ENCODE results near the gene ZNF428. TPM values are rescaled to one million over a fixed set of nuclear protein-coding genes. Genes with fewer than 3 reads are reported as not detected.

Gene ZNF428
- total RNA-seq, 1 donor from 2014 or later, result 18.5 TPM

DNA sequence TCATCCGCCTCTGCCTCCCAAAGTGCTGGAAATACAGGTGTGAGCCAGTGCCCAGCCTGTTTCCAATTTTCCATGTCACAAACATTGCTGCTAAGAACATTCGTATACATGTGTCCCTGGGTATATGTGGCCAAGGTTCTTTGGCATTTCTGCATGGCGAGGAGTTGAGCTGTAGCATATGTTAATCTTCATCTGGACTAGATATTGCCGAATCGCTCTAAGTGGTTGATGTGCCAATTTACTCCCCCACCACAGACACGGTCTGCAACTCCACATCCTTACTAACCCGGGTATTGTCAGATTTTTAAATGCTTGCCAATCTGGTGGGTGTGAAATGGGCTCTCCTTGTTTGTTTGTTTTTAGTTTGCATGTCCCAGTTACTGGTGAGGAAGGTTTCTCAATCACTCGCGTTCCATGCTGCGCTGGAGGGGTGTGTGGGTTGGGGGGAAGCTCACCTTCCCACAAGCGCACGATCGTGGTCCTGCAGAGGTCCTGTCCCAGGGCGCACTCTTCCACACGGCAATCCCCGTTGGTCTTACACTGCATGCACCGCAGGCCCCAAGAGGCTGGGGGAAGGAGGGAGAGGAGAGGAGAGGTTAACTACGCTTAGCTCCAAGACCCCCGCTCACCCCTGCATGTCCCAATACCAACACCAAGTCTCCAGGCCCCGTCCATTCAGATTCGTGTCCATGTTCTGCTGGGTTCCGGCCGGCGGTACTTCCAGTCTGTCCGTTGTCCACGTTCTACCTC, 47.9 kb upstream of the ZNF428 start:
- H3K36me3 ChIP-seq, result no peaks in the 10 kb centered on the region
- no peaks in the 10 kb centered on the region for H3K9me3 ChIP-seq (ENCODE audit: low read depth)
- Mint-ChIP-seq H3K9me3 (peaks cover 2% of the 10 kb centered on the region), H3K4me1 (peaks cover 31% of the 10 kb centered on the region), H3K27me3 (ENCODE audit: insufficient read depth, low read depth) (peaks cover 27% of the 10 kb centered on the region), H3K36me3 (peaks cover 24% of the 10 kb centered on the region), H3K27ac (peak overlapping the region; percentile 83), H3K4me3 (peak overlapping the region; percentile 86)
- H3F3A ChIP-seq (ENCODE audit: low read depth), result peaks cover 27% of the 10 kb centered on the region
- H4K20me1 ChIP-seq (ENCODE audit: low read depth), result no peaks in the 10 kb centered on the region
- TF ChIP-seq, protein P1, sequence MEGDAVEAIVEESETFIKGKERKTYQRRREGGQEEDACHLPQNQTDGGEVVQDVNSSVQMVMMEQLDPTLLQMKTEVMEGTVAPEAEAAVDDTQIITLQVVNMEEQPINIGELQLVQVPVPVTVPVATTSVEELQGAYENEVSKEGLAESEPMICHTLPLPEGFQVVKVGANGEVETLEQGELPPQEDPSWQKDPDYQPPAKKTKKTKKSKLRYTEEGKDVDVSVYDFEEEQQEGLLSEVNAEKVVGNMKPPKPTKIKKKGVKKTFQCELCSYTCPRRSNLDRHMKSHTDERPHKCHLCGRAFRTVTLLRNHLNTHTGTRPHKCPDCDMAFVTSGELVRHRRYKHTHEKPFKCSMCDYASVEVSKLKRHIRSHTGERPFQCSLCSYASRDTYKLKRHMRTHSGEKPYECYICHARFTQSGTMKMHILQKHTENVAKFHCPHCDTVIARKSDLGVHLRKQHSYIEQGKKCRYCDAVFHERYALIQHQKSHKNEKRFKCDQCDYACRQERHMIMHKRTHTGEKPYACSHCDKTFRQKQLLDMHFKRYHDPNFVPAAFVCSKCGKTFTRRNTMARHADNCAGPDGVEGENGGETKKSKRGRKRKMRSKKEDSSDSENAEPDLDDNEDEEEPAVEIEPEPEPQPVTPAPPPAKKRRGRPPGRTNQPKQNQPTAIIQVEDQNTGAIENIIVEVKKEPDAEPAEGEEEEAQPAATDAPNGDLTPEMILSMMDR (IDR thresholded peaks at IDR 0.05), result no peak
- TF ChIP-seq EZH2 (IDR thresholded peaks at IDR 0.05) (no peak), EZH2phosphoT487 (IDR thresholded peaks at IDR 0.05) (no peak)
- no peaks in the 10 kb centered on the region for H3K79me2 ChIP-seq (ENCODE audit: low read depth)
- H3K9ac ChIP-seq, result peak overlapping the region; percentile 34
- peaks cover 19% of the 10 kb centered on the region for H3K4me1 ChIP-seq
- H2AFZ ChIP-seq (replicated peaks), result peak overlapping the region; percentile 73
- peak; percentile 16 for DNase-seq (ENCODE audit: low spot score)
- peaks cover 33% of the 10 kb centered on the region for H3K27me3 ChIP-seq
- no peak overlapping the region for H3K27ac ChIP-seq
- peak overlapping the region; percentile 60 for H3K4me3 ChIP-seq
- peak overlapping the region; percentile 82 for H3K4me2 ChIP-seq

GRCh38 chr19:43664018-43664417, 44.6 kb upstream of the ZNF428 start:
- H2AFZ ChIP-seq (replicated peaks), result no peak overlapping the region
- Mint-ChIP-seq H3K27me3 (ENCODE audit: insufficient read depth, low read depth) (peaks cover 10% of the 10 kb centered on the region), H3K27ac (no peak overlapping the region), H3K9me3 (peaks cover 2% of the 10 kb centered on the region), H3K36me3 (peaks cover 41% of the 10 kb centered on the region), H3K4me3 (no peak overlapping the region), H3K4me1 (peaks cover 17% of the 10 kb centered on the region)
- H3K79me2 ChIP-seq (ENCODE audit: low read depth), result no peaks in the 10 kb centered on the region
- H3K27me3 ChIP-seq, result peaks cover 9% of the 10 kb centered on the region
- no peaks in the 10 kb centered on the region for H3K9me3 ChIP-seq (ENCODE audit: low read depth)
- H3K9ac ChIP-seq, result no peak overlapping the region
- no peaks in the 10 kb centered on the region for H4K20me1 ChIP-seq (ENCODE audit: low read depth)
- peaks cover 6% of the 10 kb centered on the region for H3K4me1 ChIP-seq
- H3K4me2 ChIP-seq, result no peak overlapping the region
- peaks cover 12% of the 10 kb centered on the region for H3F3A ChIP-seq (ENCODE audit: low read depth)
- DNase-seq (ENCODE audit: low spot score), result no peak
- no peak overlapping the region for H3K4me3 ChIP-seq
- TF ChIP-seq, protein P1 (IDR thresholded peaks at IDR 0.05), result no peak
- TF ChIP-seq EZH2 (IDR thresholded peaks at IDR 0.05) (no peak), EZH2phosphoT487 (IDR thresholded peaks at IDR 0.05) (no peak)
- no peak overlapping the region for H3K27ac ChIP-seq
- no peaks in the 10 kb centered on the region for H3K36me3 ChIP-seq

DNA sequence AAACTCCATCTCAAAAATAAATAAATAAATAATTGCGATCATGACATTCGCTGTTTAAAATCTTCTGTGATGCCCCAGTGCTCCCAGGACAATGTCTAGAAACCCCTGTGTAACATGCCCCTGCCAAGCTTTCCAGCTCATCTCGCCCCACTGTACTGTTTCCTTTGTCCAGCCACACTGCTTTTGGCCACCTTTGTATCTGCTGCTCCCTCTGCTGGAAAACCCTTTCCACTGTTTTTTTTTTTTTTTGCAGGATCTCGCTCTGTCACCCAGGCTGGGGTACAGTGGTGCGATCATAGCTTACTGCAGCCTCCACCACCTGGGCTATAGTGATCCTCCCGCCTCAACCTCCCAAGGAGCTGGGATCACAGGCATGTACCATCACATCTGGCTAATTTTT, 43.1 kb upstream of the ZNF428 start:
- Mint-ChIP-seq H3K27ac (no peak overlapping the region), H3K4me3 (no peak overlapping the region), H3K27me3 (ENCODE audit: insufficient read depth, low read depth) (peaks cover 4% of the 10 kb centered on the region), H3K36me3 (peaks cover 42% of the 10 kb centered on the region), H3K4me1 (peaks cover 10% of the 10 kb centered on the region), H3K9me3 (no peaks in the 10 kb centered on the region)
- DNase-seq (ENCODE audit: low spot score), result peak; percentile 59
- no peak for TF ChIP-seq EZH2phosphoT487 (IDR thresholded peaks at IDR 0.05)
- TF ChIP-seq EZH2 (IDR thresholded peaks at IDR 0.05), result no peak
- TF ChIP-seq, protein P1 (IDR thresholded peaks at IDR 0.05), result peak; percentile 59
- Histone ChIP-seq H3K27ac (no peak overlapping the region), H3K9ac (no peak overlapping the region), H3K36me3 (no peaks in the 10 kb centered on the region), H3K4me2 (no peak overlapping the region), H2AFZ (replicated peaks) (no peak overlapping the region), H3K4me1 (peaks cover 4% of the 10 kb centered on the region), H3K9me3 (ENCODE audit: low read depth) (no peaks in the 10 kb centered on the region), H3K79me2 (ENCODE audit: low read depth) (no peaks in the 10 kb centered on the region), H3K4me3 (no peak overlapping the region), H3F3A (ENCODE audit: low read depth) (peaks cover 5% of the 10 kb centered on the region), H3K27me3 (peaks cover 6% of the 10 kb centered on the region), H4K20me1 (ENCODE audit: low read depth) (no peaks in the 10 kb centered on the region)

Measured in neural progenitor cell (in vitro differentiated cells).